ENCODE data around the gene EBF3. TPM values are rescaled to one million over a fixed set of nuclear protein-coding genes. Genes with fewer than 3 reads are reported as not detected.

EBF3 gene
- total RNA-seq, 2 experiments from 2014 or later, result not detected

DNA sequence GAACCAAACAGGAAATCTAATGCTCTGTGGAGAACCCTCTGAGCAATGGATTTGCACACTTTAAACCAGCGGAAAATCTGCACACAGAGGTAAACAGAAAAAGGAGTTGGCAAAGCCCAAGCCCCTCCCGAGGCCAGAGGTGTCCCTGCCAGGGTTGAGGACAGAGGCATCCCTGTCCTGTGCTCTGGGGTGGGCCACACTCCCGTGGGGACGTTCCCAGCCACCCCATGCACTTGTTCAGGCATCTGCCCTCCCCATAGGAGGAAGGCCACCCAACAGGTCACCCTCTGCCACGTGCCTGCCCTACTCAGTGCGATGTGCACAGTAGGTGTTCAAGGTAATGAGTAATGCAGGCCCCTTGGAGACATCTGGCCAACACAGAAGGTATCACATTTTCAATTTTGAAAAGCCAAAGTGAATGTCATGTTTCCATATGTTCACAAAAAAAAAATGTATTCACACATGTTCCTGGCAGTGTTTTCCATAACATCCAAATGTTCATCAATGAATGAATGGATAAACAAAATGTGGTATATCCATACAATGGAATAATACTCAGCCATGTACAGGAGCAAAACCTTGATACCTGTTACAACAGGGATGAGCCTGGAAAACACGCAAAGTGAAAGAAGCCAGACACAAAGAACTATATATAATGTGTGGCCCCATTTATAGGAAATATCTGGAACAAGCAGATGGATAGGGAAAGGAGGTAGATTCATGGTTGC lies 108.1 kb downstream of the EBF3 start:
- no peaks in the 10 kb centered on the region for H3K9me3 Mint-ChIP-seq
- no peak overlapping the region for H3K4me3 Mint-ChIP-seq
- ChIA-PET CTCF (no interaction called here), POLR2A (no interaction called here)
- no peaks in the 10 kb centered on the region for H3K36me3 Mint-ChIP-seq
- no peak overlapping the region for H3K27ac Mint-ChIP-seq
- H3K4me1 Mint-ChIP-seq (ENCODE audit: low read depth), result no peaks in the 10 kb centered on the region
- no peak for DNase-seq
- intact Hi-C loops (cut with micrococcal nuclease), result no loop called here
- H3K27me3 Mint-ChIP-seq, result peaks cover 3% of the 10 kb centered on the region

DNA sequence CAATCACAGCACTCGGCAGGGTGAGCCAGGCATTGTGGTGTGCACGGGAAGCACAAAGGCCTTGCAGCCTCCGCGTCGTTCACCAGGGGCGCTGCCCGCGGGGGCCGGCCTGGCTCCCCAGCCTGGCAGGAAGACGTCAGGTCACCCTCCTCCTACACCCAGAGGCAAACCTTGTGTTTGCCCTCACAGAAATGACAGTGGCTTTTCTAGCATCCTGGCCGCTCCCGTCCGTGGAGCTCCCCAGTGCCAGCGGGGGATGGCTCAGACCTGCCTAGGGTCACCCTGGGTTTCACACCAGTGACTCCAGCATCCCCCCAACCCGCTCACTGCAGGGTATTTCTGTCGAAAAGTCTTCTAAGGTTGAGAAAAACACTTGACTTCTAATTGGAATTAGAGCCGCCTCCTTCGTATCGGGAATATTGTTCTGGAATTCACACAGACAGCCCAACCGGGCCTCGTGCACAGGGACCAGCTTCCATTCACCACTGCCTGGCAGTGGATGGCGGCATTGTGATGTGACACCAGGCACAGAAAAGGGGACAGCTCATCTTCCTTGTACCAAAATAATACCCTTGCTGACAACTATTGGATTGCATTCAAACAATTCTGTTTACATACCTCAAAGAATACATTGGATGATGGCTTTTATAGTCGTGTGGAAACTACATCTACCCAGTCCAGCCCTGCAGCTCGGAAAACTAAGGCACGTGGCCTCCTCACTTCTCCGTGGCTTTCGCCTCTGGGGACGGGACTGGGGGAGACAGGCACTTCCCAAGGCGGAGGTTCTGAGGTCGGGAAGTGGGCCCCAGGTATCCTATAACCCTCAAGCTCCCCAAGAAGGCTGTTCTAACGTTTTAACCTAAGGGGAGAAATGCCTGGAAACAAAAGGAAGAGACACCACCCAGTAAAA lies 109.0 kb downstream of the EBF3 start:
- no peak for DNase-seq
- ChIA-PET POLR2A (no interaction called here), CTCF (interaction anchor here (1.8 kb wide), 1 partner anchor 22 kb away, joined by 4 read pairs; no protein-coding TSS in a partner anchor)
- Mint-ChIP-seq H3K27me3 (peaks cover 3% of the 10 kb centered on the region), H3K36me3 (no peaks in the 10 kb centered on the region), H3K4me1 (ENCODE audit: low read depth) (no peaks in the 10 kb centered on the region), H3K9me3 (no peaks in the 10 kb centered on the region), H3K4me3 (no peak overlapping the region), H3K27ac (no peak overlapping the region)
- intact Hi-C loops (cut with micrococcal nuclease), result no loop called here

DNA sequence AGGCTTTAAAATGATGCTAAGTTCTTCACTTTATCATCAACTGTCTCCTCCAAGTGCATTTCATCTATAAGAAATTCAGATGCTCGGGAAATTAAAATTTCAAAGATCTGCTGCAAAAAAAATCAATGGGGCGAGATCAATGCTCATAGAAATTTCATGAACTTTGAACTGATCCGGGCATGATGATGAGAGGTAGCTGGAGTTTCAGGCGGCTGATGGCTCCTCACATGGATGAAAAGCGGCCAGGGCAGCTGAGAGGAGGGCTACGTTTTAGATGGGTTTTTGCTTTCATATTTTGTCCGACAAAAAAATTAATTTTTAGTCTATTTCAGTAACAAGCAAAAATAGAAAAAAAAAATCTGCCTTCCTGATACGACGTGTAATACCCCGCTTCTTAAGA lies 109.9 kb downstream of the EBF3 start:
- Mint-ChIP-seq H3K4me3 (no peak overlapping the region), H3K36me3 (no peaks in the 10 kb centered on the region), H3K27me3 (peaks cover 3% of the 10 kb centered on the region), H3K9me3 (no peaks in the 10 kb centered on the region), H3K4me1 (ENCODE audit: low read depth) (no peaks in the 10 kb centered on the region), H3K27ac (no peak overlapping the region)
- intact Hi-C loops (cut with micrococcal nuclease), result no loop called here
- CTCF ChIA-PET, result interaction anchor here (1.8 kb wide), 1 partner anchor 23 kb away, joined by 4 read pairs; no protein-coding TSS in a partner anchor
- DNase-seq, result no peak
- POLR2A ChIA-PET, result no interaction called here

DNA sequence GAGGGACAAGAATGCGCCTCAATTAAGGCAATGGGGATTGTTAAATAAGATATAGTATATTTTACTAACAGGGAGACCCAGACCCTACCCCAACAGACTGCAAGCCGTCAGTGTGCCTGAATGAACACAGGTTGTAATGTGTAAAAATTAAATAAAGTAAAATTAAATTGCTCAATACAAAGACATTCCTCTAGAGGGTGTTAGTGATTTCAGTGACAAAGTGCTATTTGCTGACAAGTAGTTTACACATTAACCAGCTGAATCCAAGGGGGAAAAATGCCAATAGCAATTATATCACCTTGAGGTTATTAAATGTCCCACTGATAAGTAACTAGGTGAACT lies 110.5 kb downstream of the EBF3 start:
- ChIA-PET POLR2A (no interaction called here), CTCF (interaction anchor here (1.8 kb wide), 1 partner anchor 24 kb away, joined by 4 read pairs; no protein-coding TSS in a partner anchor)
- Mint-ChIP-seq H3K36me3 (no peaks in the 10 kb centered on the region), H3K27me3 (peaks cover 3% of the 10 kb centered on the region), H3K9me3 (no peaks in the 10 kb centered on the region), H3K4me3 (no peak overlapping the region), H3K27ac (no peak overlapping the region), H3K4me1 (ENCODE audit: low read depth) (no peaks in the 10 kb centered on the region)
- intact Hi-C loops (cut with micrococcal nuclease), result no loop called here
- DNase-seq, result no peak

DNA sequence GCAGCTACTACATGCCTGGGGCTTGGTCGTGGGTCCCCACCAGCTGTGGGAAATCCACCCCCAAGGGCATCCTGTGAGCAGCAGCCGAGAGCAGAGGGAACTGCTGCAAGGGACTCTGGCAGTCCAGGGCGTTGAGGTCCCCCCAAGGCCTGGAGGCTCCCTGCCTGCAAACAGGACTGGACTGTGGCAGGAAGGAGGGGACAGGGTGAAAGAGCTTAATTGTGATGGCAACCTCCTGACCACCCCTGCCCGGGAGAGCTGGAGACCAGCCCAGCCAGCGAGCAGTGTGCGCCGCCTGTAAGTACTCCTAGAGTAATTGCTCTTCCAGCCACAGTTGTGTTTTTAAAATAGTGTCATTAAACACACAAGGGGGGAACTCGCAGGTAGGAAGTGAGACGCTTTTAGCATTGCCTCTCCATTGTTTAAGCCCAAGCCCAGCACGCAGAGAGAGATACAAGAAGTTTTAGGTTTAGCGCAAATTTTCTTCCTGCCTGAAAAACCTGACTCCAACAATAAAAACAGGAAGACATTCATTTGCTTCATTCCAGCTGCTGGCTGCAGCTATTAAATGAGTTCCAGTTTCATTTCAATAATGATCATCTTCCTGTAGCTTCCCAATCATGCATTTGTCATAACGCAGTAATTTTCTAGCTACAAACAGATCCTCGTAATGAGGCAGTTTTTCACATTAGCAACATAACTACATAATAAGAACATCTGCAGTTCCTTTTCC lies 111.1 kb downstream of the EBF3 start:
- Mint-ChIP-seq H3K27ac (no peak overlapping the region), H3K27me3 (peaks cover 3% of the 10 kb centered on the region), H3K4me3 (no peak overlapping the region), H3K4me1 (ENCODE audit: low read depth) (no peaks in the 10 kb centered on the region), H3K36me3 (no peaks in the 10 kb centered on the region), H3K9me3 (no peaks in the 10 kb centered on the region)
- no peak for DNase-seq
- intact Hi-C loops (cut with micrococcal nuclease), result no loop called here
- ChIA-PET CTCF (no interaction called here), POLR2A (no interaction called here)

DNA sequence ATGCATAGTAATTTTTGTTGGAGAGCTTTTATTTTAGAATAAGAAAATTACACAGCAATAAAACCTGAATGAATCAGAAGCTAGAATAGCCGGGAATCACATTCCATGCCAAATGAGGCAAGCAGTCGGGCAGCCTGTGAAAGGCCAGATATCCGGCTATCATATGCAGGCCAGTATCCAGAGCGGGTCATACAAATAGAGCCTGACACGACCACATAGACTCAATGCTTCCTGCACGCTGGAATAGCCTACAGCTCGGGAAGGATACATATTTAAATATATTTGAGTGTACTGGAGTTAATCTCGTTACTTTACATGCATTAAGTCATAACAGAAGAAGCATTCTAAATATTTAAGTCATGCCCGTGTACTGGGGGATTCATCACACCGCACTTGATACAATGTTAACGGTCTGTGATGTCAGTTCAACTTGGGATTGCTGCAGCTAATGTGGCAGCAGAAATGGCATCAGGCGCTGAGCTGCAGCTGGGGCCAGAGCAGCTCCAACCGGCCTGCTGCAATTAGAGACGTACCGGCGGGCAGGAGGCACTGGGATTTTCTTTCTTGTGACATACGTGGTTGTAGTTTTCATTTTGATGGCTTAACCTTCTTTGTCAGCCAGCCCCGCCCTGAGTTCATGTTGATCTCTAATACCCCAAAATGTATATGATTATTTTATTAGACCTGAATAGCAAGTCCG lies 112.0 kb downstream of the EBF3 start:
- Mint-ChIP-seq H3K36me3 (no peaks in the 10 kb centered on the region), H3K4me3 (no peak overlapping the region), H3K4me1 (ENCODE audit: low read depth) (no peaks in the 10 kb centered on the region), H3K9me3 (no peaks in the 10 kb centered on the region), H3K27ac (no peak overlapping the region), H3K27me3 (peaks cover 3% of the 10 kb centered on the region)
- DNase-seq, result no peak
- ChIA-PET POLR2A (no interaction called here), CTCF (no interaction called here)
- intact Hi-C loops (cut with micrococcal nuclease), result no loop called here

DNA sequence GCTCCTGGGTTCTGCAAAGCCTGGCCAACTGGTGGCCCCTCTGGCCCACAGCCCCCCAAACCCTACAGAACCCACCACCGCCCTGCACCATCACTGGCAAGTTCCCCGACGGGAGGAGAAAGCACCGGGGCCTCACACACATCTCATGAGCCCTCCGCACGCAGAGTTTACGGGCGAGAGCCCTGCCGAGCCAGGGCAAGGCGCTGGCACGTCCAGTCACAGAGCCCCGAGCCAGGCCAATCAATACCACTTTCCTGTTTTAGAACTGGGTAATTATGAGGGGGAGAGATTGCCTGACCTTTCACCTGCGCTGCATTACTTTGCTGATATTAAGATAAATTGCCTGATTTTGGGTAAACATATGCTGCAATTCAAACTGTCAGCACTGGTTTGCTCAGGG lies 113.3 kb downstream of the EBF3 start:
- DNase-seq, result no peak
- ChIA-PET POLR2A (no interaction called here), CTCF (no interaction called here)
- intact Hi-C loops (cut with micrococcal nuclease), result no loop called here
- Mint-ChIP-seq H3K4me1 (ENCODE audit: low read depth) (no peaks in the 10 kb centered on the region), H3K27me3 (peaks cover 3% of the 10 kb centered on the region), H3K27ac (no peak overlapping the region), H3K9me3 (no peaks in the 10 kb centered on the region), H3K36me3 (no peaks in the 10 kb centered on the region), H3K4me3 (no peak overlapping the region)

DNA sequence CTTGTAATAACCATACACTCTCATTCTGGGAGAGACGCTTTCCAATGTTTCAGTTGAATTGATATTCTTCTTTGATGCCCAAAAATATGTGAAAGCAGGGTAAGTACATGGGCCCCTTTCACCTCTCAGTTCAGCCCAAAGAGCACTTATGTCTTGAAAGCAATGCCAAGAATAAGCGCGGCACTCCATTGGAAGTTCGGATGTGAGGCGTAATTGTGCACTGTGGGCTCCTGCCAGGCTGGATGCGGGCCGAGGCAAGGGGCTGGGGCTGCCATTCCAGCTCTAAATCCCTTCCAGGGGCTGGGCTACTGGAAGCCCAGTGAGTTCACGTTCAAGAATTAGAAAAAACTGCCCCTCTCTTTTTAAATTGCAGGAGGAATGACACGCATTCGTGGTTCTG lies 113.8 kb downstream of the EBF3 start:
- Mint-ChIP-seq H3K4me1 (ENCODE audit: low read depth) (no peaks in the 10 kb centered on the region), H3K27ac (no peak overlapping the region), H3K9me3 (no peaks in the 10 kb centered on the region), H3K4me3 (no peak overlapping the region), H3K27me3 (peaks cover 3% of the 10 kb centered on the region), H3K36me3 (no peaks in the 10 kb centered on the region)
- POLR2A ChIA-PET, result no interaction called here
- CTCF ChIA-PET, result no interaction called here
- no peak for DNase-seq
- intact Hi-C loops (cut with micrococcal nuclease), result no loop called here

DNA sequence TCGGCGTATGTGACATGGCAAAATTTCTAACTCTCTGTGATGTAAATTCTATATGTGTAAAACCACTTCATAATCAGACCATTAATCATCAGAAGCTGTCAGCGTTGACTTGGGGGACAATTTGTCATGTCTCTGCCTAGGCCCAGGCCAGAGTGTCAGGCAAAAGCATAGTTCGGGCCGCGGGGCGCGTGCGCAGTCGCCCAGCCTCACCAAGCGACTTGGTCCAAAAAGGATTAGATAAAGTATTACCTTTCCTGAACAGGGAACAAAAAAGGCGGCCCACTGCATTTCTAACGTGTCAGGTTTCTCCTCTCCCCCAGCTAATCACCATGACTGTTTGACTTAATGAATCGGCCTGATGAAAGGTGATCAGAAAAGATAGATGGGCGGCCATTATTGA lies 114.2 kb downstream of the EBF3 start:
- Mint-ChIP-seq H3K4me1 (ENCODE audit: low read depth) (no peaks in the 10 kb centered on the region), H3K4me3 (no peak overlapping the region), H3K36me3 (no peaks in the 10 kb centered on the region), H3K27ac (no peak overlapping the region), H3K9me3 (no peaks in the 10 kb centered on the region), H3K27me3 (peaks cover 3% of the 10 kb centered on the region)
- ChIA-PET POLR2A (no interaction called here), CTCF (no interaction called here)
- no peak for DNase-seq
- intact Hi-C loops (cut with micrococcal nuclease), result no loop called here

DNA sequence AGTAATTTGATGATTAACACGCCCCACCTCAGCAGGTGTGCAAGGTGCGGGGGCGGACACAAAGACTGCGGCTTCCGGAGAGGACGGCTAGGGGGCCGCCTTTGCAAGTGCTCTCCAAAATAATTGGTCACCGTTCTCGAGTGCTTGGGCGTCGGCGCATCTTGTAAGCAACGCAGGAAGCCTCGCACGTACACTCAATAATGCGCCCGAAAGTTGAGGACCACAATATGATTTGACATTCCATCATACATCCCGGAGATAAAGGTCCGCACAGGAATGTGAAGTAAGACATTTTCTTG lies 114.7 kb downstream of the EBF3 start:
- Mint-ChIP-seq H3K4me3 (no peak overlapping the region), H3K4me1 (ENCODE audit: low read depth) (no peaks in the 10 kb centered on the region), H3K27me3 (peaks cover 3% of the 10 kb centered on the region), H3K36me3 (no peaks in the 10 kb centered on the region), H3K27ac (no peak overlapping the region), H3K9me3 (no peaks in the 10 kb centered on the region)
- CTCF ChIA-PET, result no interaction called here
- POLR2A ChIA-PET, result no interaction called here
- intact Hi-C loops (cut with micrococcal nuclease), result no loop called here
- DNase-seq, result no peak

DNA sequence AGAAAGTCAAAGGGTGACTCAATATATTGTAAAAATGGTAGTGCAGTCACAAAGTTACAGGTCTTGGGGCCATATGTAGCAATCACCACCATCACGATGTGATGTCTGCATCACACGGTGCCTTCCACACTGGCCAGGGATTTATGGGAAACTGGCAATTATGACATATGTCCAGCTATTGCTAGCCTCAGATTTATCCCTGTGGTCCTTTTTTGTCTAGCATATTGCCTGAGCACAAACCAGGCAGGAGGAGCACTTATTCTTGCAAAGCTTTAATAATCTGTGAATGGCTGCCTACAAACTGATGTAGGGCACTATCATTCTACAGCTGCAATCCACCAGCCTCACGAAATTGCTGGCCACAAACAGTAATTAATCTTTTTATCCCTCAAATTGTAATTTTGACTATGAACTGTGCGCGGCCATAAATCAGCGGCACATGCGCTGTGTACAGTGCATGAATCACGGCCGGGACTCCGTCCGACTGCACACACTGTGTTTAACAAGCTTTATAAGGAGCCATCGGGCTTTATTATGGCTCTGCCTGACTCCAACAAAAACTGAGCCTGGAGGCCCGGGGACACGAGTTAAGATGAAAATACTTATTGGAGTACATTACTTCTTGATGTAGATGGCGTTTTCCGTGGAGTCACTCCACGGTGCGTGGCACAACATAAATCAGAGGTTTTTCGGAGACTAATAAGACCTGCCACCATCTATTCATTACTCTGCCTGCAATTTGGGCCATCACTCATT lies 115.2 kb downstream of the EBF3 start:
- no peak overlapping the region for H3K27ac Mint-ChIP-seq
- POLR2A ChIA-PET, result no interaction called here
- intact Hi-C loops (cut with micrococcal nuclease), result no loop called here
- CTCF ChIA-PET, result no interaction called here
- no peaks in the 10 kb centered on the region for H3K4me1 Mint-ChIP-seq (ENCODE audit: low read depth)
- no peak overlapping the region for H3K4me3 Mint-ChIP-seq
- no peaks in the 10 kb centered on the region for H3K36me3 Mint-ChIP-seq
- no peak for DNase-seq
- H3K27me3 Mint-ChIP-seq, result peaks cover 3% of the 10 kb centered on the region
- H3K9me3 Mint-ChIP-seq, result no peaks in the 10 kb centered on the region
